SJCRH30 (cell line): ENCODE data around the gene PSG7. TPM values are rescaled to one million over a fixed set of nuclear protein-coding genes. Genes with fewer than 3 reads are reported as not detected.
"Not testable (repeated sequence)": the region's sequence is repeated elsewhere in the genome, so short reads cannot be mapped to it uniquely, and the experiment has no call there.

Source experiments
- DNase-seq, 2 experiments: peaks; one replicate each; pipeline ENCODE4 v3.0.0-alpha.2; 2015 to 2020
- H3K27ac ChIP-seq: fragments of 250-450 bp; sonication (Bioruptor Pico); 2 replicates; pipeline ENCODE4 v1.5.1; 2020; ENCODE audit warnings: mild to moderate bottlenecking, moderate library complexity
- H3K27me3 ChIP-seq: fragments of 250-450 bp; sonication (Bioruptor Pico); 2 replicates; pipeline ENCODE4 v1.5.1; 2020; ENCODE audit warnings: mild to moderate bottlenecking, moderate library complexity
- H3K36me3 ChIP-seq: fragments of 250-450 bp; sonication (Bioruptor Pico); 2 replicates; pipeline ENCODE4 v1.5.1; 2020; ENCODE audit warnings: mild to moderate bottlenecking, moderate library complexity
- H3K4me1 ChIP-seq: fragments of 250-450 bp; sonication (Bioruptor Pico); 2 replicates; pipeline ENCODE4 v1.5.1; 2020; ENCODE audit warnings: mild to moderate bottlenecking, moderate library complexity
- H3K4me3 ChIP-seq: fragments of 250-450 bp; sonication (Bioruptor Pico); 2 replicates; pipeline ENCODE4 v1.5.1; 2020; ENCODE audit warnings: mild to moderate bottlenecking, moderate library complexity
- H3K9me3 ChIP-seq: fragments of 250-450 bp; sonication (Bioruptor Pico); replicated peaks from 2 replicates; pipeline ENCODE4 v1.5.1; 2020; ENCODE audit warnings: mild to moderate bottlenecking, moderate library complexity
- total RNA-seq: library from RNA; depleted of rRNA; stranded (reverse); fragments of >200 nt; shearing (Covaris generic); gene quantifications from 2 replicates; pipeline ENCODE4 v1.2.3, GENCODE V29; 2014; rRNA removed

Gene PSG7
- total RNA-seq = not detected in 2 replicates

GRCh38 chr19:42937107-42937506, at the start of gene PSG7:
TSS of gene PSG7 (minus strand) at chr19:42937207. CDS start at chr19:42937076, 131 bp downstream.
- H3K9me3 ChIP-seq, H3K4me1 ChIP-seq, H3K4me3 ChIP-seq, H3K27ac ChIP-seq, H3K27me3 ChIP-seq, H3K36me3 ChIP-seq, DNase-seq: not testable (repeated sequence)

GRCh38 chr19:42985588-42985987, 48.6 kb upstream of the PSG7 start:
- DNase-seq = no peak

GRCh38 chr19:42982111-42982510, 45.1 kb upstream of the PSG7 start:
- H3K4me3 ChIP-seq, DNase-seq, H3K36me3 ChIP-seq, H3K27ac ChIP-seq, H3K9me3 ChIP-seq, H3K27me3 ChIP-seq, H3K4me1 ChIP-seq: not testable (repeated sequence)

More at GRCh38 chr19:42985588-42985987, 48.6 kb upstream of the PSG7 start:
- Histone ChIP-seq H3K36me3 (no peaks in the 10 kb centered on the region), H3K9me3 (no peaks in the 10 kb centered on the region), H3K4me3 (no peak overlapping the region), H3K27ac (no peak overlapping the region), H3K27me3 (no peaks in the 10 kb centered on the region), H3K4me1 (no peaks in the 10 kb centered on the region)

- not testable (repeated sequence) for H3K4me1 ChIP-seq, H3K27ac ChIP-seq, H3K27me3 ChIP-seq, H3K4me3 ChIP-seq, H3K36me3 ChIP-seq, H3K9me3 ChIP-seq, DNase-seq
These were observed 34.4 kb upstream of the PSG7 start for GRCh38 chr19:42971451-42971850.

- H3K4me1 ChIP-seq = no peaks in the 10 kb centered on the region
- no peaks in the 10 kb centered on the region for H3K27me3 ChIP-seq
- no peak overlapping the region for H3K27ac ChIP-seq
- no peak for DNase-seq
- no peak overlapping the region for H3K4me3 ChIP-seq
- H3K36me3 ChIP-seq = no peaks in the 10 kb centered on the region
- H3K9me3 ChIP-seq = no peaks in the 10 kb centered on the region
These were observed 28.2 kb upstream of the PSG7 start for GRCh38 chr19:42965176-42965575.

- H3K4me1 ChIP-seq = no peaks in the 10 kb centered on the region
- no peaks in the 10 kb centered on the region for H3K36me3 ChIP-seq
- H3K27me3 ChIP-seq = no peaks in the 10 kb centered on the region
- DNase-seq = no peak
- no peak overlapping the region for H3K27ac ChIP-seq
- H3K9me3 ChIP-seq = no peaks in the 10 kb centered on the region
- no peak overlapping the region for H3K4me3 ChIP-seq
These were observed 24.1 kb upstream of the PSG7 start for GRCh38 chr19:42961119-42961518.

GRCh38 chr19:42952126-42952525, 15.1 kb upstream of the PSG7 start:
- not testable (repeated sequence) for H3K4me3 ChIP-seq, H3K27me3 ChIP-seq, H3K4me1 ChIP-seq, H3K27ac ChIP-seq, H3K9me3 ChIP-seq, DNase-seq, H3K36me3 ChIP-seq

GRCh38 chr19:42951476-42951875, 14.5 kb upstream of the PSG7 start:
- H3K4me1 ChIP-seq, H3K27me3 ChIP-seq, H3K9me3 ChIP-seq, H3K27ac ChIP-seq, H3K36me3 ChIP-seq, DNase-seq, H3K4me3 ChIP-seq: not testable (repeated sequence)

- Histone ChIP-seq H3K9me3 (no peaks in the 10 kb centered on the region), H3K4me1 (no peaks in the 10 kb centered on the region), H3K27me3 (no peaks in the 10 kb centered on the region), H3K36me3 (no peaks in the 10 kb centered on the region), H3K4me3 (no peak overlapping the region), H3K27ac (no peak overlapping the region)
- DNase-seq = peak in 1 of 2 experiments; percentile 17
These were observed 5.3 kb upstream of the PSG7 start for GRCh38 chr19:42942187-42942789.

- H3K4me3 ChIP-seq, H3K9me3 ChIP-seq, H3K27me3 ChIP-seq, H3K36me3 ChIP-seq, H3K4me1 ChIP-seq, H3K27ac ChIP-seq: not testable (repeated sequence)
- DNase-seq = peak in 1 of 2 experiments; percentile 5
These were observed 2.3 kb downstream of the PSG7 start for GRCh38 chr19:42934726-42935125.

GRCh38 chr19:42934183-42934582, 2.8 kb downstream of the PSG7 start:
- not testable (repeated sequence) for H3K27ac ChIP-seq, DNase-seq, H3K9me3 ChIP-seq, H3K36me3 ChIP-seq, H3K4me1 ChIP-seq, H3K4me3 ChIP-seq, H3K27me3 ChIP-seq

GRCh38 chr19:42933412-42933811, 3.6 kb downstream of the PSG7 start:
- DNase-seq, H3K9me3 ChIP-seq, H3K36me3 ChIP-seq, H3K27ac ChIP-seq, H3K4me3 ChIP-seq, H3K27me3 ChIP-seq, H3K4me1 ChIP-seq: not testable (repeated sequence)

- H3K36me3 ChIP-seq, DNase-seq, H3K9me3 ChIP-seq, H3K4me3 ChIP-seq, H3K27me3 ChIP-seq, H3K4me1 ChIP-seq, H3K27ac ChIP-seq: not testable (repeated sequence)
These were observed 4.4 kb downstream of the PSG7 start for GRCh38 chr19:42932485-42933101.

- H3K4me1 ChIP-seq, H3K9me3 ChIP-seq, H3K27ac ChIP-seq, H3K27me3 ChIP-seq, H3K36me3 ChIP-seq, H3K4me3 ChIP-seq: not testable (repeated sequence)
- DNase-seq = peak; percentile 32 to 41
These were observed 6.8 kb downstream of the PSG7 start for GRCh38 chr19:42930214-42930613.

GRCh38 chr19:42928896-42929295, 8.1 kb downstream of the PSG7 start:
- H3K4me3 ChIP-seq = no peak overlapping the region
- H3K4me1 ChIP-seq = no peaks in the 10 kb centered on the region
- no peak for DNase-seq
- H3K9me3 ChIP-seq = no peaks in the 10 kb centered on the region
- no peaks in the 10 kb centered on the region for H3K27me3 ChIP-seq
- no peak overlapping the region for H3K27ac ChIP-seq
- no peaks in the 10 kb centered on the region for H3K36me3 ChIP-seq

- Histone ChIP-seq H3K4me1 (no peaks in the 10 kb centered on the region), H3K27ac (no peak overlapping the region), H3K4me3 (no peak overlapping the region), H3K9me3 (no peaks in the 10 kb centered on the region), H3K36me3 (no peaks in the 10 kb centered on the region), H3K27me3 (no peaks in the 10 kb centered on the region)
- DNase-seq = no peak
These were observed 10.2 kb downstream of the PSG7 start for GRCh38 chr19:42926781-42927180.
